ENCODE results near the gene CPNE5.

- no peak for TF ChIP-seq EZH2 (IDR thresholded peaks at IDR 0.05; ENCODE audit: low read length, unreplicated experiment)
- no peak for TF ChIP-seq EZH2phosphoT487 (IDR thresholded peaks at IDR 0.05; ENCODE audit: borderline replicate concordance, low read length)
Observed at GRCh38 chr6:36851626-36852025, 12.4 kb upstream of the CPNE5 start.
